Measurements from ENCODE around the gene KCTD4. TPM values are rescaled to one million over a fixed set of nuclear protein-coding genes. Genes with fewer than 3 reads are reported as not detected.

The KCTD4 gene
- total RNA-seq, 2 experiments from 2014 or later, result not detected

GRCh38 chr13:45229172-45229571 lies 28.3 kb upstream of the KCTD4 start:
- no peak for DNase-seq
- no peak for TF ChIP-seq CTCF (IDR thresholded peaks at IDR 0.05)
- Mint-ChIP-seq H3K9me3 (no peaks in the 10 kb centered on the region), H3K4me1 (ENCODE audit: low read depth) (peaks cover 14% of the 10 kb centered on the region), H3K36me3 (ENCODE audit: low read depth) (peaks cover 12% of the 10 kb centered on the region), H3K27me3 (no peaks in the 10 kb centered on the region), H3K4me3 (no peak overlapping the region), H3K27ac (no peak overlapping the region)
- ATAC-seq, result no peak
- intact Hi-C loops (cut with micrococcal nuclease), result no loop called here
- ChIA-PET POLR2A (interaction anchor here (0.8 kb wide), 1 partner anchor 177 kb away, joined by 3 read pairs; no protein-coding TSS in a partner anchor), CTCF (no interaction called here)

GRCh38 chr13:45228002-45228401 lies 27.2 kb upstream of the KCTD4 start:
- ChIA-PET CTCF (interaction anchor here (1.6 kb wide), 1 partner anchor 12 kb away, joined by 3 read pairs; no protein-coding TSS in a partner anchor), POLR2A (interaction anchor here (0.9 to 1.3 kb wide), 2 partner anchors 15 to 19 kb away, joined by 3 to 4 read pairs; no protein-coding TSS in a partner anchor)
- intact Hi-C loops (cut with micrococcal nuclease), result no loop called here
- Mint-ChIP-seq H3K27me3 (no peaks in the 10 kb centered on the region), H3K27ac (no peak overlapping the region), H3K36me3 (ENCODE audit: low read depth) (peaks cover 12% of the 10 kb centered on the region), H3K4me3 (no peak overlapping the region), H3K9me3 (no peaks in the 10 kb centered on the region), H3K4me1 (ENCODE audit: low read depth) (peaks cover 14% of the 10 kb centered on the region)
- no peak for TF ChIP-seq CTCF (IDR thresholded peaks at IDR 0.05)
- DNase-seq, result no peak
- no peak for ATAC-seq

GRCh38 chr13:45226024-45226423 lies 25.2 kb upstream of the KCTD4 start:
- intact Hi-C loops (cut with micrococcal nuclease), result no loop called here
- DNase-seq (no peak), ATAC-seq (no peak)
- H3K9me3 Mint-ChIP-seq, result no peaks in the 10 kb centered on the region
- H3K36me3 Mint-ChIP-seq (ENCODE audit: low read depth), result peaks cover 13% of the 10 kb centered on the region
- H3K4me1 Mint-ChIP-seq (ENCODE audit: low read depth), result peaks cover 14% of the 10 kb centered on the region
- H3K27ac Mint-ChIP-seq, result no peak overlapping the region
- no peaks in the 10 kb centered on the region for H3K27me3 Mint-ChIP-seq
- POLR2A ChIA-PET, result no interaction called here
- no peak overlapping the region for H3K4me3 Mint-ChIP-seq
- CTCF ChIA-PET, result interaction anchor here (1.2 kb wide), 1 partner anchor 179 kb away, joined by 5 read pairs; no protein-coding TSS in a partner anchor
- no peak for TF ChIP-seq CTCF (IDR thresholded peaks at IDR 0.05)

- intact Hi-C loops (cut with micrococcal nuclease), result no loop called here
- no peak overlapping the region for H3K27ac Mint-ChIP-seq
- no peaks in the 10 kb centered on the region for H3K27me3 Mint-ChIP-seq
- peaks cover 14% of the 10 kb centered on the region for H3K4me1 Mint-ChIP-seq (ENCODE audit: low read depth)
- peaks cover 14% of the 10 kb centered on the region for H3K36me3 Mint-ChIP-seq (ENCODE audit: low read depth)
- no peak for DNase-seq
- no peaks in the 10 kb centered on the region for H3K9me3 Mint-ChIP-seq
- CTCF ChIA-PET, result interaction anchor here (1.2 kb wide), 1 partner anchor 27 kb away, joined by 3 read pairs; no protein-coding TSS in a partner anchor
- no peak for ATAC-seq
- no peak for TF ChIP-seq CTCF (IDR thresholded peaks at IDR 0.05)
- H3K4me3 Mint-ChIP-seq, result no peak overlapping the region
- POLR2A ChIA-PET, result no interaction called here
Observed at GRCh38 chr13:45225370-45225769, 24.5 kb upstream of the KCTD4 start.

- intact Hi-C loops (cut with micrococcal nuclease), result no loop called here
- peaks cover 9% of the 10 kb centered on the region for H3K36me3 Mint-ChIP-seq (ENCODE audit: low read depth)
- ChIA-PET POLR2A (no interaction called here), CTCF (interaction anchor here (0.6 to 1.2 kb wide), 2 partner anchors 16 to 25 kb away, joined by 3 read pairs; no protein-coding TSS in a partner anchor)
- no peak overlapping the region for H3K4me3 Mint-ChIP-seq
- no peak overlapping the region for H3K27ac Mint-ChIP-seq
- no peak for TF ChIP-seq CTCF (IDR thresholded peaks at IDR 0.05)
- peaks cover 21% of the 10 kb centered on the region for H3K4me1 Mint-ChIP-seq (ENCODE audit: low read depth)
- no peak for ATAC-seq
- no peaks in the 10 kb centered on the region for H3K9me3 Mint-ChIP-seq
- no peaks in the 10 kb centered on the region for H3K27me3 Mint-ChIP-seq
- no peak for DNase-seq
Observed at GRCh38 chr13:45224176-45224575, 23.3 kb upstream of the KCTD4 start.
